Calu3 (cell line): ENCODE measurements around the gene FUT7. TPM values are rescaled to one million over a fixed set of nuclear protein-coding genes. Genes with fewer than 3 reads are reported as not detected.

Experiments used
- BruUV-seq: library from RNA; stranded (reverse); fragments of 400-500 nt; replicated peaks from 2 replicates; lab custom pipeline; 2021; lab: Mats Ljungman, UMichigan
- CTCF ChIA-PET: fragments of 300-600 bp; sonication (Branson Sonifier 250); formaldehyde crosslinking; loops from one replicate; lab custom pipeline; 2022; ENCODE audit warnings: antibody characterized with exemption; lab: Charles Lee
- DNase-seq: peaks from one replicate; pipeline ENCODE4 v3.0.0; 2022
- H3K27ac Mint-ChIP-seq: one replicate; pipeline ENCODE4 v1.8.0; 2022; ENCODE audit warnings: mixed read lengths; ENCODE audit not compliant: unreplicated experiment
- H3K27me3 Mint-ChIP-seq: one replicate; pipeline ENCODE4 v1.8.0; 2022; ENCODE audit warnings: mixed read lengths; ENCODE audit not compliant: unreplicated experiment
- H3K36me3 Mint-ChIP-seq: one replicate; pipeline ENCODE4 v1.8.0; 2022; ENCODE audit warnings: mild to moderate bottlenecking, moderate library complexity, mixed read lengths; ENCODE audit not compliant: insufficient read depth, unreplicated experiment
- H3K4me1 Mint-ChIP-seq: one replicate; pipeline ENCODE4 v1.8.0; 2022; ENCODE audit warnings: mild to moderate bottlenecking, low read depth, mixed read lengths; ENCODE audit not compliant: unreplicated experiment
- H3K4me3 Mint-ChIP-seq: one replicate; pipeline ENCODE4 v1.8.0; 2022; ENCODE audit warnings: mild to moderate bottlenecking, low read depth, moderate library complexity, mixed read lengths; ENCODE audit not compliant: unreplicated experiment
- H3K9me3 Mint-ChIP-seq: one replicate; pipeline ENCODE4 v1.8.0; 2022; ENCODE audit warnings: low read depth, mixed read lengths; ENCODE audit not compliant: unreplicated experiment
- intact Hi-C: fragments of 100-400 bp; cut with micrococcal nuclease; formaldehyde crosslinking; loops from one replicate; pipeline ENCODE4 v1.10.0; 2022; ENCODE audit not compliant: unreplicated experiment
- total RNA-seq: library from RNA; stranded (reverse); gene quantifications from 2 replicates; pipeline ENCODE4 v1.2.3, GENCODE V29; 2022
- TF ChIP-seq, protein P1 (sequence below): fragments of 200-600 bp; IDR thresholded peaks from one replicate; pipeline ENCODE4 v1.8.0; 2022; ENCODE audit warnings: antibody characterized with exemption; ENCODE audit not compliant: unreplicated experiment

The FUT7 gene
- total RNA-seq, 1 experiment from 2014 or later = not detected

DNA sequence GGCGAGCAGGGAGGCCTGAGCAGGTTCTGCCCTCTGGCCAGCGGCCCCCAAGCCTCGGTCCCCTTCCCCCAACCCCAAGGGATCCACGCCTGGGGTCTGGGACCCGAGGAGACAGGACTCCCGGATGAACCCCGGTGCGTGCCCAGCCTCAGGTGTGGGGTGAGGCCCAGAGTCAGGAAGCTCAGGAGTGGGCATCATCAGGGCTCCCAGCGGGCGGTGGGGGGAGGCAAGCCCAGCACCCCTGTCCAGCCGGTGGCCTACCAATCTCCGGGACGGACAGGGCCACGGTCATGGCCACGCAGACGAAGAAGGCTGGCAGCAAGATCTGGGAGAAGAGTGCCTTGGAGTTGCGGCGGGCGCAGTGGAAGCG, 18.3 kb downstream of the FUT7 start:
- CTCF ChIA-PET = no interaction called here
- BruUV-seq = no TSS peak
- no peak for DNase-seq
- Mint-ChIP-seq H3K4me1 (no peaks in the 10 kb centered on the region), H3K4me3 (no peak overlapping the region), H3K27ac (no peak overlapping the region), H3K27me3 (no peaks in the 10 kb centered on the region), H3K9me3 (no peaks in the 10 kb centered on the region), H3K36me3 (peaks cover 14% of the 10 kb centered on the region)
- intact Hi-C loops = no loop called here
- TF ChIP-seq, protein P1, sequence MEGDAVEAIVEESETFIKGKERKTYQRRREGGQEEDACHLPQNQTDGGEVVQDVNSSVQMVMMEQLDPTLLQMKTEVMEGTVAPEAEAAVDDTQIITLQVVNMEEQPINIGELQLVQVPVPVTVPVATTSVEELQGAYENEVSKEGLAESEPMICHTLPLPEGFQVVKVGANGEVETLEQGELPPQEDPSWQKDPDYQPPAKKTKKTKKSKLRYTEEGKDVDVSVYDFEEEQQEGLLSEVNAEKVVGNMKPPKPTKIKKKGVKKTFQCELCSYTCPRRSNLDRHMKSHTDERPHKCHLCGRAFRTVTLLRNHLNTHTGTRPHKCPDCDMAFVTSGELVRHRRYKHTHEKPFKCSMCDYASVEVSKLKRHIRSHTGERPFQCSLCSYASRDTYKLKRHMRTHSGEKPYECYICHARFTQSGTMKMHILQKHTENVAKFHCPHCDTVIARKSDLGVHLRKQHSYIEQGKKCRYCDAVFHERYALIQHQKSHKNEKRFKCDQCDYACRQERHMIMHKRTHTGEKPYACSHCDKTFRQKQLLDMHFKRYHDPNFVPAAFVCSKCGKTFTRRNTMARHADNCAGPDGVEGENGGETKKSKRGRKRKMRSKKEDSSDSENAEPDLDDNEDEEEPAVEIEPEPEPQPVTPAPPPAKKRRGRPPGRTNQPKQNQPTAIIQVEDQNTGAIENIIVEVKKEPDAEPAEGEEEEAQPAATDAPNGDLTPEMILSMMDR = no peak

DNA sequence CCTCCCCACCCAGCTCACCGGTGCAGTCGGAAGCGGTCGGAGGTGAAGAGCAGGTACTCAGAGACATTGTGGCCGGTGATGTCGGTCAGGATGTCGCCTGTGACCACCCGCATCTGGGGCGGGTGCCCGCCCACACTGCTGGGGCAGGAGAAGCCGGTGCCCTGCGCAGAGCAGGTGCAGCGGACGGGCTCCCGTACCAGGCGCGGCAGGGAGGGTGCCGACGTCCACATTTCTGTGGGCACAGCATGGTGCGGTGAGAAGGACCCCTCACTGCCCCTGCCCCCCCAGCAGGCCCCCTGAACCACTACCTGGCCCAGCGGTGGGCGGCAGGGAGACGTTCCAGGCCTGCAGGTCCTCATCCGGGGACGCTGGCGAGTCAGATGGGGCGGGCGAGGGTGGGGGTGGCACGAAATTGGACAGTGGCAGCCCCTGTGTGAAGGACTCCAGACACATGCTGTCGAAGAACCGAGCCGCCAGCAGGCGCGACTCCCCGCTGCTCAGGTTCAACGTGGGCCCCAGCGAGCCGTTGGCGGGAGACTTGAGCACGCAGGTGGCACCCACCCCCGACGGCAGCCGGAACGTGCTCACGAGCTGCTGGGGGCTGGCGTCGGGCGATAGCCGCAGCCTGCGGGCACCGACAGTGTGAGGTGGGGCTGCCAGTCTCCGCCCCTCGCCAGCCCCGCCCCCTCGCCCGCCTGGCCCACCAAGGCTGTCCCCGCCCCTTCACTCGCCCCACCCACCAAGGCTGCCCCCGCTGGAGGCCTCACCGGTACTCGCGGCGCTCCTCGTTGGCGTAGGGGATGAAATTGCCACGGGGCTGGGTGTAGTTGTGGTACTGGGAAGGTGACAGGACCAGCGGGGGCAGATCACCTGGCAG, 19.0 kb downstream of the FUT7 start:
- Mint-ChIP-seq H3K9me3 (no peaks in the 10 kb centered on the region), H3K27ac (no peak overlapping the region), H3K36me3 (peaks cover 14% of the 10 kb centered on the region), H3K4me3 (no peak overlapping the region), H3K27me3 (no peaks in the 10 kb centered on the region), H3K4me1 (no peaks in the 10 kb centered on the region)
- no peak for DNase-seq
- intact Hi-C loops = no loop called here
- CTCF ChIA-PET = no interaction called here
- no TSS peak for BruUV-seq
- TF ChIP-seq, protein P1 = no peak

DNA sequence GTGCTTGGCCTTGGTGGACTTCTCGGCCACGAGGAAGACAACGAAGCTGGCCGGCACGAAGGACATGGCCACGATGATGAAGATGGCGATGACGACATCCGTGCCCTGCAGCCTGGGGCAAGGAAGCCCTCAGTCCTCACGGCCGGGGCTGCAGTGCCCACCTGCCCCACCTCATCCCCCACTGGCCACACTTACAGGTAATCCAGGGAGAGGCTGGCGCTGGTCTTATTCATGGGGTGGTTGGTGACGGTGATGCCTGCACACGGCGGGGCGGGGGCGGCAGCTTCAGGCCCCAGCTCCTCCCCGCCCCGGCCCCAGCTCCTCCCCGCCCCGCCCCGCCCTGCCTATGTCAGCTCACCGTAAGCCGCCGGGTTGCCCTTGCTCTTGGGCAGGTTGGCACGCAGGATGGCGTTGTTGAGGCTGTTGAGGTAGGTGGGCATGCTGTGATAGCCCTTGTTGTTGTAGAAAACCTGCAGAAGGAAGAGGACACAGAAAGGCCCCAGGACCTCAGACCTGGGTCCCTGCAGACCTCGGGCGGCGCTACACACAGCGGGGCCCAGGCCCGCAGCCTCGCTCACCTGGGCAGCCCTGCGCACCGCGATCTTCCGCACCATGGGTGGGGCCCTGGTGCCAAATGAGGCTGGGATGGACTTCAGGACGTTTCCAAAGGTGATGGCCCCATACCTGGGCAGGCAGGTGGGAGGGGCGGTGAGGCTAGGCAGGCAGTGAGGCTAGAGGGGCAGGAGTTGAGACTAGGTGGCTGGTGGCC, 19.8 kb downstream of the FUT7 start:
- Mint-ChIP-seq H3K27me3 (no peaks in the 10 kb centered on the region), H3K4me3 (no peak overlapping the region), H3K9me3 (no peaks in the 10 kb centered on the region), H3K4me1 (no peaks in the 10 kb centered on the region), H3K27ac (no peak overlapping the region), H3K36me3 (peaks cover 14% of the 10 kb centered on the region)
- DNase-seq = no peak
- TF ChIP-seq, protein P1 = no peak
- CTCF ChIA-PET = no interaction called here
- BruUV-seq = no TSS peak
- intact Hi-C loops = no loop called here

DNA sequence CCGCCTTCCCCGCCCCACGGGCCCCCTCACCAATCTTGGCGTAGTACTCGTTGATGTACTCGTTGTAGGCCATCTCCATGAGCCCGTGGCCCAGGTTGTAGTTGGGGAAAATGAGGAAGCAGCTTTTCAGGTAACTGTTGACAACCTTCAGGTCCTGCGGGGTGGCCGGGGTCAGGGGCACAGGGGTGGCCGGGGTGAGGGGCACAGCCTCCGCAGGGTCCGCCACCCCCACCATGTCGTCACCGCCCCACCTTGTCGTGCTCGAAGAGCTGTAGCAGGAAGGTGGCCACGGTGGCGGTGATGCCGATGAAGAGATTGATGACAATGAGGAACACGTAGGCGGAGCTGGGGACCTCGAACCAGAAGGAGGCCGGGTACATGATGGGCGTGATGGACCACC, 20.7 kb downstream of the FUT7 start:
- Mint-ChIP-seq H3K4me3 (no peak overlapping the region), H3K36me3 (peaks cover 14% of the 10 kb centered on the region), H3K9me3 (no peaks in the 10 kb centered on the region), H3K27me3 (no peaks in the 10 kb centered on the region), H3K4me1 (no peaks in the 10 kb centered on the region), H3K27ac (no peak overlapping the region)
- DNase-seq = no peak
- intact Hi-C loops = no loop called here
- TF ChIP-seq, protein P1 = no peak
- CTCF ChIA-PET = no interaction called here
- BruUV-seq = no TSS peak
